Adrenal gland (tissue), 12 donors: Measurements from ENCODE around the gene ARG1. TPM values are rescaled to one million over a fixed set of nuclear protein-coding genes. Genes with fewer than 3 reads are reported as not detected.
A peak's percentile ranks its signal among the peaks of the same experiment; 100 is the strongest.
"Not testable (repeated sequence)": the region's sequence is repeated elsewhere in the genome, so short reads cannot be mapped to it uniquely, and the experiment has no call there.

Experiments
- DNase-seq, 7 donors: peaks; one replicate each; pipeline ENCODE4 v3.0.0-alpha.2; 2019 to 2020
- H3K27ac ChIP-seq, 5 donors: fragments of 200-600 bp; sonication (generic) in 4 of 5; 1 replicate in 3 of 5; 2 replicates in 2 of 5; pipeline versions ENCODE4 v1.5.1 to v1.8.0; 2016 to 2020; ENCODE audit warnings: mild to moderate bottlenecking in 1 of 5
- H3K27me3 ChIP-seq: fragments of 200-600 bp; 2 replicates; pipeline ENCODE4 v1.8.0; 2021
- H3K36me3 ChIP-seq, 2 donors: fragments of 200-600 bp; replicated peaks in 1 of 2; 1 replicate in 1 of 2; 2 replicates in 1 of 2; pipeline versions ENCODE4 v1.5.1 to v1.8.0; 2018 to 2022
- H3K4me1 ChIP-seq, 2 donors: fragments of 200-600 bp; replicated peaks in 1 of 2; 1 replicate in 1 of 2; 2 replicates in 1 of 2; pipeline versions ENCODE4 v1.5.1 to v1.8.0; 2018 to 2021
- H3K4me3 ChIP-seq, 4 donors: fragments of 200-600 bp; sonication (generic) in 3 of 4; one replicate each; pipeline ENCODE4 v1.5.1; 2016 to 2018
- H3K9me3 ChIP-seq, 3 donors: fragments of 200-600 bp; sonication (generic) in 1 of 3; replicated peaks in 1 of 3; 1 replicate in 2 of 3; 2 replicates in 1 of 3; pipeline versions ENCODE4 v1.5.1 to v1.8.0; 2016 to 2021
- CTCF ChIP-seq, 6 experiments: fragments of 450-650 bp in 4 of 6; fragments of 200-600 bp in 2 of 6; sonication (generic) in 1 of 6; IDR thresholded peaks; 1 replicate in 5 of 6; 2 replicates in 1 of 6; pipeline versions ENCODE4 v1.5.1 to v1.8.0; 2016 to 2021; ENCODE audit warnings: antibody characterized with exemption in 6 of 6, mild to moderate bottlenecking in 2 of 6, moderate library complexity in 1 of 6
- POLR2A ChIP-seq, 2 donors: fragments of 450-650 bp; IDR thresholded peaks; one replicate each; pipeline ENCODE4 v1.6.1; 2017; ENCODE audit warnings: antibody characterized with exemption in 2 of 2, mild to moderate bottlenecking in 2 of 2, moderate library complexity in 1 of 2
- WGBS, 4 donors: extraction: QIAGEN DNeasy Blood & Tissue Kit in 2 of 4; methylation state at CpG; one replicate each; pipeline versions ENCODE4 v1.1.5 to v1.1.7; 2013 to 2017; 5-methylcytosine and 5-hydroxymethylcytosine counted together
- intact Hi-C, 2 donors: fragments of 100-400 bp; cut with DNase I; formaldehyde crosslinking; loops; one replicate each; pipeline versions ENCODE4 v1.14.1 to v1.15.0; 2022 to 2023
- polyA plus RNA-seq, 3 donors: library from polyadenylated mRNA; stranded (reverse); fragments of 200-250 nt in 2 of 3; fragments of 350-450 nt in 1 of 3; fragmentation: Illumina TruSeq in 1 of 3; extraction: RNeasy Lipid Tissue Mini Kit (QIAGEN cat#74804) in 1 of 3; gene quantifications; one replicate each; pipeline ENCODE4 v1.2.3, GENCODE V29; 2013 to 2014
- total RNA-seq, 9 donors: library from RNA; depleted of rRNA in 4 of 9; stranded (reverse); fragments of >200 nt in 4 of 9; fragments of 120-200 nt in 1 of 9; fragmentation: NEBNext Ultra II Directional in 1 of 9; extraction: Animal tissue kit (Norgen Biotek cat#: 25700) in 1 of 9; gene quantifications; one replicate each; pipeline versions ENCODE4 v1.1.0 to v1.2.4, GENCODE V29; 2013 to 2023
- donor health status: healthy with polysubstance abuse.
- donor health status: Bipolar disorder and iron deficiency.
- donor health status: DM: yes; HTN: yes; CAD: no.
- donor health status: DM: no; HTN: no; CAD: no.
- donor health status: DM: no; HTN: no; CAD: no.
- donor health status: DM: yes; HTN: yes; CAD: no.

The ARG1 gene
- total and polyA plus RNA-seq, 12 donors: 0.20 to 0.68 (median 0.44) TPM; not detected in 4

DNA sequence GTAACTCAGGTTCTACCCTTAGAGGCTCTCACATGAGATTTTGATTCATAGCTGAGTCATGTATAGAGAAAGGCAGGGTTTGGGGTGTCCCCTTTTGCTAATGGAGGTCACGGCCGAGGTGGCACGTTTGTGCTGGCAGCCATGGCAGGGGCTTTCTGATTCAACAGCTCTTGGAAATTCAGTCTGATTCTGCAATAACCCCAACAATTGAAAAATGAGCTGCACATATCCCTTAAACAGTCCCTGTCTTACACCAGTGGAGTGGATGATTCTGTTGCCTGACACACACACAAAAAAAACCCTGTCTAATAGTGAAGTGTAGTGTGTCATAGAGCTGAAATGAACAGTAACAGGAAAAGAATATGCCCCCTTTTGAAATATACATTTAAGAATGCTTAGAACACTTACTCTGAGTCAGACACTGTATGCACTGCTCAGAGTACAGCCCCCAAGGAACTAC lies 40.4 kb upstream of the ARG1 start:
- no peak overlapping the region for H3K27ac ChIP-seq
- no peaks in the 10 kb centered on the region for H3K9me3 ChIP-seq
- TF ChIP-seq CTCF (IDR thresholded peaks at IDR 0.05): no peak
- no peak for TF ChIP-seq POLR2A (IDR thresholded peaks at IDR 0.05)
- no peak overlapping the region for H3K4me3 ChIP-seq
- intact Hi-C loops: loop anchor here (10.0 kb wide), 3 partner anchors 328 to 648 kb away; no protein-coding TSS in a partner anchor
- no peaks in the 10 kb centered on the region for H3K27me3 ChIP-seq
- no peaks in the 10 kb centered on the region for H3K4me1 ChIP-seq
- no peaks in the 10 kb centered on the region for H3K36me3 ChIP-seq
- peak in 3 of 7 donors; percentile 10 to 26 (median 25) for DNase-seq
- 25 to 63% (median 50%) methylated on average over 3 of the region's 3 CpGs for WGBS, 4 donors

GRCh38 chr6:131538615-131539014 lies 34.4 kb upstream of the ARG1 start:
- H3K27me3 ChIP-seq, H3K4me3 ChIP-seq, H3K36me3 ChIP-seq, H3K4me1 ChIP-seq, H3K27ac ChIP-seq, DNase-seq, H3K9me3 ChIP-seq: not testable (repeated sequence)
- WGBS, 4 donors: 60 to 86% (median 78%) methylated on average over 1 to 4 of the region's 4 CpGs
- intact Hi-C loops: loop anchor here (10.0 kb wide), 3 partner anchors 334 to 654 kb away; no protein-coding TSS in a partner anchor

GRCh38 chr6:131545317-131545716 lies 27.7 kb upstream of the ARG1 start:
- intact Hi-C loops: no loop called here
- Histone ChIP-seq H3K27ac (no peak overlapping the region), H3K4me1 (peaks cover 12 to 15% of the 10 kb centered on the region in 2 donors), H3K27me3 (no peaks in the 10 kb centered on the region), H3K4me3 (no peak overlapping the region), H3K9me3 (no peaks in the 10 kb centered on the region), H3K36me3 (no peaks in the 10 kb centered on the region)
- DNase-seq: no peak
- 58 to 78% (median 74%) methylated on average over 2 of the region's 2 CpGs for WGBS, 4 donors
- TF ChIP-seq POLR2A (IDR thresholded peaks at IDR 0.05): no peak
- no peak for TF ChIP-seq CTCF (IDR thresholded peaks at IDR 0.05)

- H3K27me3 ChIP-seq: no peaks in the 10 kb centered on the region
- no peak overlapping the region for H3K4me3 ChIP-seq
- H3K4me1 ChIP-seq: peaks cover 12 to 15% of the 10 kb centered on the region in 2 donors
- WGBS, 4 donors: 77 to 80% (median 78%) methylated on average over 6 of the region's 6 CpGs
- no peaks in the 10 kb centered on the region for H3K36me3 ChIP-seq
- H3K9me3 ChIP-seq: no peaks in the 10 kb centered on the region
- no peak for DNase-seq
- intact Hi-C loops: no loop called here
- H3K27ac ChIP-seq: peak overlapping the region in 2 of 5 donors; percentile 3 to 19
- no peak for TF ChIP-seq POLR2A (IDR thresholded peaks at IDR 0.05)
- no peak for TF ChIP-seq CTCF (IDR thresholded peaks at IDR 0.05)
Measured at GRCh38 chr6:131547488-131547887, 25.5 kb upstream of the ARG1 start.

DNA sequence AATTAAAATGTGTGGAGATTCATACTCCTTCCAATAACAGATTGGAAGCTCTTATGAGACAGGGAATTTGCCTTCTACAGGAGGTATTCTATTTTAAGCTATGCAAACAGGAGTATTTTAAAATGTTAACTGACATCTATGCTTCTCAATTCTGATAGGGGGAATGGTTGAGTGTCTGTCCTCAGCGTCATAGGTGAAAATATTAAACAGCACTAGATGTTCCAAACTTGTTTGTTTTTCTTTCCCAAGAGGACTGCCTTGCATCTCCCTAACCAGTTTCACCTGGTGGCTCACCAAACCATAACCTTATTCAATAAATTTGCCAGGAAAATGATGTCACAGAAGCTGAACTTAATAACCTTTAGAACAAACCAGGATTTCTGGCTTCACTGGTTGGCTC lies 24.6 kb upstream of the ARG1 start:
- 93 to 100% (median 97%) methylated on average over 1 of the region's 1 CpG for WGBS, 4 donors

More for the DNA sequence above, 24.6 kb upstream of the ARG1 start:
- TF ChIP-seq POLR2A (IDR thresholded peaks at IDR 0.05) (no peak), CTCF (IDR thresholded peaks at IDR 0.05) (no peak)
- Histone ChIP-seq H3K4me1 (peaks cover 12 to 15% of the 10 kb centered on the region in 2 donors), H3K9me3 (no peaks in the 10 kb centered on the region), H3K27ac (no peak overlapping the region), H3K4me3 (no peak overlapping the region), H3K36me3 (no peaks in the 10 kb centered on the region), H3K27me3 (no peaks in the 10 kb centered on the region)
- intact Hi-C loops: no loop called here
- no peak for DNase-seq
